Measurements from ENCODE around the gene CD2BP2. TPM values are rescaled to one million over a fixed set of nuclear protein-coding genes. Genes with fewer than 3 reads are reported as not detected.
"Not testable (repeated sequence)": the region's sequence is repeated elsewhere in the genome, so short reads cannot be mapped to it uniquely, and the experiment has no call there.

CD2BP2 gene
- total and polyA plus RNA-seq, 3 donors from 2014 or later: 32.8 to 52.5 (median 39.5) TPM

DNA sequence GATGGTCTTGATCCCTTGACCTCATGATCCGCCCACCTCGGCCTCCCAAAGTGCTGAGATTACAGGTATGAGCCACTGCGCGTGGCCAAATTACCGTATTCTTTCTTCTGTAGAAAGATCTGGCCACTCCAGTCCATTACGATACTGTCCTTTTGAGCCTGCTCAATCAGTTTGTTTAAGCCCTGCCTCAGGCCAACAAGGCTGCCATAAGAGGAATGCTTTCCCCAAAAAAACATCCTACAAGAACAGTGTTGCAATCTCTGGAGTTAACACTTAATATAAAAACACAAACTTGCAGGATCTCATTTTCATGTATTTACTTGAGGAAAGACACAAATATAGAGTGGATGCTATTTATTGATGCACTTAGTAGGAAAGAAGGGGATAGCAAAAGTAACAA lies 30.9 kb downstream of the CD2BP2 start:
- H3K4me1 ChIP-seq; H3K27me3 ChIP-seq; intact Hi-C loops (cut with DNase I; ENCODE audit: low total_unique reads); H3K36me3 ChIP-seq (ENCODE audit: low read depth, missing control alignments); H3K9me3 ChIP-seq; H3K27ac ChIP-seq; DNase-seq; H3K4me3 ChIP-seq: not testable (repeated sequence)
- 90 to 94% methylated on average over 6 of the region's 6 CpGs for WGBS, 2 donors

DNA sequence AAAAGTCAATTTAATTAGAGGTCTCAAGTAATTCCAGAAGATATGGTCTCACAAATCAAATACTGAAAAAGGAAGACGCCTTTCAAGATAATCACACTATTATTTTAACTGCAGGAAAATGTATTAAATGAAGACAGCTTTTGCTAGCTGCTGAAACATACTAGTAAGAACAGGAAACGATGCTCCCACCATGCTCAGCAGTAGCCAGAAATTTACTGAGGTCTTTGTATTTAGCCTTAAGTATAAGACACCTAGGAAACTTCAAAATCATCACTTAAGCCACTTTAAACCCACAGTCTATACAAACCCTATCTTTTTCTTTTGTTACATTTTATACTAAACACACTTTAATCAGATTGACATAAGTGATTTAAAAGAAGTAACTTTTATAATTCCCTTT lies 36.5 kb downstream of the CD2BP2 start:
- H3K27me3 ChIP-seq; DNase-seq; intact Hi-C loops (cut with DNase I; ENCODE audit: low total_unique reads); H3K36me3 ChIP-seq (ENCODE audit: low read depth, missing control alignments); H3K4me3 ChIP-seq; H3K4me1 ChIP-seq; H3K9me3 ChIP-seq; H3K27ac ChIP-seq: not testable (repeated sequence)
- WGBS, 2 donors: 32 to 35% methylated on average over 2 of the region's 2 CpGs

DNA sequence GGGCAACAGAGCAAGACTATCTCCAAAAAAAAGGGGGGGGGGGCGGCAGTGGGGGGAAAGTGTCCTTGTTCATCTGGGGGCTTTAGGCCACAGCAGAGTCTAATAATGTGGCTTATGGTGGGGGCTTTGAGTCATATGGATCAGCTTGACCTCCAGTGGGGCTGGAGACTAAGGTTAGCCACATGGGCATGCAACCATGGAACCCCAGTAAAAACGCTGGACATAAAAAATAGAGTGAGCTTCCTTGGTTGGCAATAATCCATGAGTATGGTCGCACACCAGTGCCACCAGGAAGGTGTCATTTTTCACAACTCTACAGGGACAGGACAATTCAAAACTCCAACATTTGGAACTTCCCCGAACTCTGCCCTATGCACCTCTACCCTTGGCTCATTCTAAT lies 44.2 kb downstream of the CD2BP2 start:
- H3K36me3 ChIP-seq (ENCODE audit: low read depth, missing control alignments); H3K9me3 ChIP-seq; intact Hi-C loops (cut with DNase I; ENCODE audit: low total_unique reads); H3K27me3 ChIP-seq; H3K4me1 ChIP-seq; H3K4me3 ChIP-seq; DNase-seq; H3K27ac ChIP-seq: not testable (repeated sequence)
- no CpG with 5 or more reads among the region's 4 CpGs for WGBS, 2 donors

DNA sequence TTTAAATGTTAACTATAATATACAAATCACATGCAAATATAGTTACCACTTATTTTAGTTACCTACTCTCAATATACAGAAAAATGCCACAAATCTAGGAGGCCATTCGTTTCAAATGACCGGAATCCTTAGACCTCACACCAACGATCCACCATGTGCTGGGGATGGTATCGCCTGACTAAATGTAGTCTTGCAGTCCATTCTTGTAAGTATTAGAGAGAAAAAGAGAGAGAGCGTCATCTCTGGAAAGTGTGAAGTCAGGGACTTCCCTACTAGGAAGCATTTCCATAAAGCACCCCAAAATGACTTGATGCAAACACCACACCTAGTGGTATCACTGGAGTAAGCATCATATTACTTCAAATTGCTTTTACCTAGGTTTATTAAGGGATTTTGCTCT lies 45.9 kb downstream of the CD2BP2 start:
- not testable (repeated sequence) for DNase-seq

More for the DNA sequence above, 45.9 kb downstream of the CD2BP2 start:
- H3K27ac ChIP-seq; H3K36me3 ChIP-seq (ENCODE audit: low read depth, missing control alignments); intact Hi-C loops (cut with DNase I; ENCODE audit: low total_unique reads); H3K4me3 ChIP-seq; H3K27me3 ChIP-seq; H3K9me3 ChIP-seq; H3K4me1 ChIP-seq: not testable (repeated sequence)
- WGBS, 2 donors: 90 to 96% methylated on average over 5 of the region's 5 CpGs

Other genes starting within 250 kb of the CD2BP2 start
- 1 to 10 TPM; 1.5 to 4.0 TPM for gene GDPD3, start 241.8 kb downstream of the CD2BP2 start, total RNA-seq
- 7.2 TPM for gene GDPD3, start 241.8 kb downstream of the CD2BP2 start, polyA plus RNA-seq (ENCODE audit: insufficient read depth, low read depth, low replicate concordance)
- gene MAPK3, start 232.1 kb downstream of the CD2BP2 start, total RNA-seq: 10 to 100 TPM; 69.4 to 81.8 TPM
- gene MAPK3, start 232.1 kb downstream of the CD2BP2 start, polyA plus RNA-seq (ENCODE audit: insufficient read depth, low read depth, low replicate concordance): 109 TPM
- 1 to 10 TPM; 4.4 to 9.6 TPM for gene CORO1A, start 171.7 kb downstream of the CD2BP2 start, total RNA-seq
- gene CORO1A, start 171.7 kb downstream of the CD2BP2 start, polyA plus RNA-seq (ENCODE audit: insufficient read depth, low read depth, low replicate concordance): 19.7 TPM
- 100 to 1,000 TPM; 133 to 161 TPM for gene BOLA2B, start 161.6 kb downstream of the CD2BP2 start, total RNA-seq
- gene BOLA2B, start 161.6 kb downstream of the CD2BP2 start, polyA plus RNA-seq (ENCODE audit: insufficient read depth, low read depth, low replicate concordance): 70.9 TPM
- gene SLX1A, start 161.4 kb downstream of the CD2BP2 start, total RNA-seq: 10 to 100 TPM; 42.4 to 44.8 TPM
- gene SLX1A, start 161.4 kb downstream of the CD2BP2 start, polyA plus RNA-seq (ENCODE audit: insufficient read depth, low read depth, low replicate concordance): 10.4 TPM
- 10 to 100 TPM in 1 of 2 donors, 1 to 10 TPM in 1; 6.8 to 20.0 TPM for gene SULT1A3, start 156.1 kb downstream of the CD2BP2 start, total RNA-seq
- gene SULT1A3, start 156.1 kb downstream of the CD2BP2 start, polyA plus RNA-seq (ENCODE audit: insufficient read depth, low read depth, low replicate concordance): 6.4 TPM
- 10 to 100 TPM; 11.0 to 15.7 TPM for gene NPIPB13, start 106.8 kb downstream of the CD2BP2 start, total RNA-seq
- gene NPIPB13, start 106.8 kb downstream of the CD2BP2 start, polyA plus RNA-seq (ENCODE audit: insufficient read depth, low read depth, low replicate concordance): 4.7 TPM
- gene TBC1D10B, start 15.2 kb upstream of the CD2BP2 start, total RNA-seq: 10 to 100 TPM; 60.5 to 64.0 TPM
- 86.2 TPM for gene TBC1D10B, start 15.2 kb upstream of the CD2BP2 start, polyA plus RNA-seq (ENCODE audit: insufficient read depth, low read depth, low replicate concordance)
- gene MYL11, start 19.5 kb upstream of the CD2BP2 start, total RNA-seq: 1 to 10 TPM; 2.5 to 4.2 TPM
- gene MYL11, start 19.5 kb upstream of the CD2BP2 start, polyA plus RNA-seq (ENCODE audit: insufficient read depth, low read depth, low replicate concordance): 18.5 TPM
- gene SEPTIN1, start 27.3 kb upstream of the CD2BP2 start, total RNA-seq: 1 to 10 TPM in 1 of 2 donors, under 1 TPM in 1; 0.63 to 2.4 TPM
- gene SEPTIN1, start 27.3 kb upstream of the CD2BP2 start, polyA plus RNA-seq (ENCODE audit: insufficient read depth, low read depth, low replicate concordance): 3.9 TPM
- 1 to 10 TPM; 6.5 to 9.0 TPM for gene ZNF48, start 40.1 kb upstream of the CD2BP2 start, total RNA-seq
- gene ZNF48, start 40.1 kb upstream of the CD2BP2 start, polyA plus RNA-seq (ENCODE audit: insufficient read depth, low read depth, low replicate concordance): 6.3 TPM
- 10 to 100 TPM; 35.6 to 37.2 TPM for gene ZNF771, start 52.3 kb upstream of the CD2BP2 start, total RNA-seq
- gene ZNF771, start 52.3 kb upstream of the CD2BP2 start, polyA plus RNA-seq (ENCODE audit: insufficient read depth, low read depth, low replicate concordance): 3.0 TPM
- 10 to 100 TPM; 15.2 to 26.1 TPM for gene DCTPP1, start 74.7 kb upstream of the CD2BP2 start, total RNA-seq
- 23.6 TPM for gene DCTPP1, start 74.7 kb upstream of the CD2BP2 start, polyA plus RNA-seq (ENCODE audit: insufficient read depth, low read depth, low replicate concordance)
- gene SEPHS2, start 90.6 kb upstream of the CD2BP2 start, total RNA-seq: 10 to 100 TPM; 17.7 to 19.8 TPM
- 24.7 TPM for gene SEPHS2, start 90.6 kb upstream of the CD2BP2 start, polyA plus RNA-seq (ENCODE audit: insufficient read depth, low read depth, low replicate concordance)
- 1 to 10 TPM; 2.8 to 5.0 TPM for gene ITGAL, start 117.4 kb upstream of the CD2BP2 start, total RNA-seq
- 6.7 TPM for gene ITGAL, start 117.4 kb upstream of the CD2BP2 start, polyA plus RNA-seq (ENCODE audit: insufficient read depth, low read depth, low replicate concordance)
- gene ZNF768, start 171.3 kb upstream of the CD2BP2 start, total RNA-seq: 10 to 100 TPM; 52.2 to 64.3 TPM
- gene ZNF768, start 171.3 kb upstream of the CD2BP2 start, polyA plus RNA-seq (ENCODE audit: insufficient read depth, low read depth, low replicate concordance): 52.3 TPM
- gene ZNF747, start 179.6 kb upstream of the CD2BP2 start, total RNA-seq: 10 to 100 TPM; 18.7 to 23.3 TPM
- 13.1 TPM for gene ZNF747, start 179.6 kb upstream of the CD2BP2 start, polyA plus RNA-seq (ENCODE audit: insufficient read depth, low read depth, low replicate concordance)
- 10 to 100 TPM; 21.9 to 23.2 TPM for gene ZNF764, start 203.1 kb upstream of the CD2BP2 start, total RNA-seq
- gene ZNF764, start 203.1 kb upstream of the CD2BP2 start, polyA plus RNA-seq (ENCODE audit: insufficient read depth, low read depth, low replicate concordance): 11.3 TPM
- gene ZNF688, start 216.4 kb upstream of the CD2BP2 start, total RNA-seq: 10 to 100 TPM; 21.7 to 54.6 TPM
- 38.5 TPM for gene ZNF688, start 216.4 kb upstream of the CD2BP2 start, polyA plus RNA-seq (ENCODE audit: insufficient read depth, low read depth, low replicate concordance)
- gene ZNF785, start 230.4 kb upstream of the CD2BP2 start, total RNA-seq: 10 to 100 TPM; 14.8 to 17.1 TPM
- 5.9 TPM for gene ZNF785, start 230.4 kb upstream of the CD2BP2 start, polyA plus RNA-seq (ENCODE audit: insufficient read depth, low read depth, low replicate concordance)

All from testis (tissue), 3 donors.